GM12892 (cell line): ENCODE data around the gene TEF.

Source experiments
- DNase-seq: peaks from one replicate; pipeline ENCODE4 v3.0.0; 2011; ENCODE audit not compliant: insufficient read length
- FAIRE-seq: peaks from 2 replicates; lab custom pipeline; 2011; peaks lifted over from hg19 to GRCh38; lab: Jason Lieb, UNC
- POLR2A ChIP-seq: IDR thresholded peaks from 2 replicates; pipeline ENCODE4 v1.6.1; 2011; ENCODE audit warnings: low read depth, low read length, control low read depth
- POLR2AphosphoS5 ChIP-seq: IDR thresholded peaks from 2 replicates; pipeline ENCODE4 v1.6.1; 2011; ENCODE audit warnings: low read depth, low read length, control low read depth
- TAF1 ChIP-seq: IDR thresholded peaks from 2 replicates; pipeline ENCODE4 v1.6.1; 2011; ENCODE audit warnings: low read depth, mild to moderate bottlenecking, control low read depth, low read length, borderline replicate concordance

TEF gene

GRCh38 chr22:41343717-41344116 is 38.0 kb upstream of the TEF start:
- FAIRE-seq (no peak), DNase-seq (no peak)
- TF ChIP-seq POLR2A (no peak), TAF1 (no peak), POLR2AphosphoS5 (no peak)

GRCh38 chr22:41344189-41344788 is 37.5 kb upstream of the TEF start:
- no peak for DNase-seq
- no peak for TF ChIP-seq POLR2AphosphoS5
- no peak for TF ChIP-seq POLR2A
- no peak for TF ChIP-seq TAF1
- FAIRE-seq: no peak

GRCh38 chr22:41345807-41346335 is 35.9 kb upstream of the TEF start:
- DNase-seq: no peak
- FAIRE-seq: no peak
- no peak for TF ChIP-seq TAF1
- TF ChIP-seq POLR2AphosphoS5: no peak

GRCh38 chr22:41347066-41347859 is 34.5 kb upstream of the TEF start:
- DNase-seq: no peak
- FAIRE-seq: no peak
- TF ChIP-seq POLR2AphosphoS5 (no peak), TAF1 (no peak), POLR2A (no peak)

- TF ChIP-seq POLR2A (no peak), TAF1 (no peak), POLR2AphosphoS5 (no peak)
- DNase-seq (no peak), FAIRE-seq (no peak)
Observed at GRCh38 chr22:41348964-41349484, 32.7 kb upstream of the TEF start.

- no peak for DNase-seq
- no peak for FAIRE-seq
- TF ChIP-seq POLR2A (no peak), TAF1 (no peak), POLR2AphosphoS5 (no peak)
Observed at GRCh38 chr22:41350087-41350486, 31.7 kb upstream of the TEF start.

- no peak for FAIRE-seq
- TF ChIP-seq POLR2A (no peak), TAF1 (no peak), POLR2AphosphoS5 (no peak)
Observed at GRCh38 chr22:41351011-41351410, 30.7 kb upstream of the TEF start.

GRCh38 chr22:41352058-41352457 is 29.7 kb upstream of the TEF start:
- no peak for DNase-seq
- no peak for FAIRE-seq
- TF ChIP-seq TAF1 (no peak), POLR2A (no peak), POLR2AphosphoS5 (no peak)

More at GRCh38 chr22:41351011-41351410, 30.7 kb upstream of the TEF start:
- no peak for DNase-seq

GRCh38 chr22:41353862-41354575 is 27.7 kb upstream of the TEF start:
- FAIRE-seq: no peak
- DNase-seq: no peak
- TF ChIP-seq POLR2A (no peak), POLR2AphosphoS5 (no peak), TAF1 (no peak)

GRCh38 chr22:41354979-41355378 is 26.8 kb upstream of the TEF start:
- FAIRE-seq (no peak), DNase-seq (no peak)
- no peak for TF ChIP-seq TAF1
- TF ChIP-seq POLR2A: no peak
- no peak for TF ChIP-seq POLR2AphosphoS5

- TF ChIP-seq TAF1: no peak
- no peak for TF ChIP-seq POLR2AphosphoS5
- TF ChIP-seq POLR2A: no peak
- FAIRE-seq (no peak), DNase-seq (no peak)
Observed at GRCh38 chr22:41355895-41356294, 25.8 kb upstream of the TEF start.
